Ectodermal cell (in vitro differentiated cells): ENCODE results near the gene MORC2. TPM values are rescaled to one million over a fixed set of nuclear protein-coding genes. Genes with fewer than 3 reads are reported as not detected.
A peak's percentile ranks its signal among the peaks of the same experiment; 100 is the strongest.

Source experiments
- H3K27ac ChIP-seq: 2 replicates; pipeline ENCODE4 v1.7.0; 2013; ENCODE audit warnings: mild to moderate bottlenecking, low read depth, low read length; ENCODE audit not compliant: insufficient read depth, poor library complexity, severe bottlenecking
- H3K27me3 ChIP-seq: 2 replicates; pipeline ENCODE4 v1.7.0; 2013; ENCODE audit warnings: mild to moderate bottlenecking, low read length; ENCODE audit not compliant: insufficient read depth, control insufficient read depth, poor library complexity, severe bottlenecking
- H3K36me3 ChIP-seq: one replicate; pipeline ENCODE4 v1.7.0; 2013; ENCODE audit warnings: low read length; ENCODE audit not compliant: control insufficient read depth, insufficient read depth
- H3K4me1 ChIP-seq: one replicate; pipeline ENCODE4 v1.7.0; 2013; ENCODE audit warnings: low read length; ENCODE audit not compliant: control insufficient read depth, insufficient read depth
- H3K4me3 ChIP-seq: 2 replicates; pipeline ENCODE4 v1.7.0; 2013; ENCODE audit warnings: low read depth, low read length, control low read depth; ENCODE audit not compliant: insufficient read depth
- H3K9me3 ChIP-seq: 2 replicates; pipeline ENCODE4 v1.7.0; 2013; ENCODE audit warnings: mild to moderate bottlenecking, low read length, moderate library complexity; ENCODE audit not compliant: control insufficient read depth
- WGBS, 2 experiments: methylation state at CpG; one replicate each; pipeline ENCODE4 v1.1.7; 2013; ENCODE audit warnings: missing lambda C conversion rate in 2 of 2; 5-methylcytosine and 5-hydroxymethylcytosine counted together
- polyA plus RNA-seq, 4 experiments: library from polyadenylated mRNA; stranded (reverse); fragments of 50-300 nt; gene quantifications; one replicate each; pipeline ENCODE4 v1.2.3, GENCODE V29; 2013

MORC2 gene
- polyA plus RNA-seq (2013, experiment 1 of 4) = 48.3 TPM
- polyA plus RNA-seq (2013, experiment 2 of 4) = 42.0 TPM
- 31.3 TPM for polyA plus RNA-seq (2013, experiment 3 of 4)
- 36.0 TPM for polyA plus RNA-seq (2013, experiment 4 of 4)

- Histone ChIP-seq H3K36me3 (peaks cover 39% of the 10 kb centered on the region), H3K4me1 (no peaks in the 10 kb centered on the region), H3K9me3 (peaks cover 15% of the 10 kb centered on the region), H3K27ac (peak within 1 kb of the TSS; percentile 89), H3K4me3 (peak within 1 kb of the TSS; percentile 91), H3K27me3 (no peaks in the 10 kb centered on the region)
- 17% methylated on average over 53 of the region's 53 CpGs for WGBS, 2 experiments
Measured at GRCh38 chr22:30968015-30968923, at the start of gene MORC2. MORC2 (minus strand) TSS chr22:30968774; CDS start chr22:30967889, 885 bp downstream.

GRCh38 chr22:31005535-31005934, 37.0 kb upstream of the MORC2 start:
- Histone ChIP-seq H3K27ac (no peak overlapping the region), H3K27me3 (no peaks in the 10 kb centered on the region), H3K9me3 (no peaks in the 10 kb centered on the region), H3K4me3 (no peak overlapping the region), H3K36me3 (no peaks in the 10 kb centered on the region), H3K4me1 (no peaks in the 10 kb centered on the region)

DNA sequence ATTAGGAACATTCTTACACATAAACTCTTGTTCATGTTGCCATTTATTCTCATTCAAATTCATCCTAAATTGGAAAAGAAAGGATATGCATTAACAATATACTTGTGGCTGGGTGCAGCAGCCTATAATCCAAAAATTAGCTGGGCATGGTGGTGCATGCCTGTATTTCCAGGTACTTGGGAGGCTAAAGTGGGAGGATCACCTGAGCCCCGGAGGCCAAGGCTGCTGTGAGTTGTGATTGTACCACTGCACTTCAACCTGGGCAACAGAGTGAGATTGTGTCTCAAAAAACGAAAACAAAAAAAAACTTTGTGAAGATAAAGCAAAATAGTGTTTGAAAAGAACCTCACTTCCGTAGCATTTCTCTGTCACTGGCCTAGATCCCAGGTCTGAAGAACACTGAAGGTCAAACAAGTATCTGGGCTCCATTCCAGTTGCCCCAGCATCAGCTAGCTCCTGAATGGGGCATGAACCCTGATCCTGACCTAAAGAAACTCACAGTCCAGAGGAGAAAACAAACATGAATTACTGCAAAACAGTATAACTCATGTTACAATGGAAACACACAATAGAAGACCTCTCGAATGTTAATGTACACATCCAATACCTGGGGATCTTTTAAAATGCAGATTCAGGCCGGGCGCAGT, 32.7 kb upstream of the MORC2 start:
- 89% methylated on average over 6 of the region's 6 CpGs for WGBS, 2 experiments
- no peaks in the 10 kb centered on the region for H3K4me1 ChIP-seq
- no peaks in the 10 kb centered on the region for H3K36me3 ChIP-seq
- H3K9me3 ChIP-seq = no peaks in the 10 kb centered on the region
- H3K4me3 ChIP-seq = no peak overlapping the region
- no peaks in the 10 kb centered on the region for H3K27me3 ChIP-seq
- no peak overlapping the region for H3K27ac ChIP-seq

DNA sequence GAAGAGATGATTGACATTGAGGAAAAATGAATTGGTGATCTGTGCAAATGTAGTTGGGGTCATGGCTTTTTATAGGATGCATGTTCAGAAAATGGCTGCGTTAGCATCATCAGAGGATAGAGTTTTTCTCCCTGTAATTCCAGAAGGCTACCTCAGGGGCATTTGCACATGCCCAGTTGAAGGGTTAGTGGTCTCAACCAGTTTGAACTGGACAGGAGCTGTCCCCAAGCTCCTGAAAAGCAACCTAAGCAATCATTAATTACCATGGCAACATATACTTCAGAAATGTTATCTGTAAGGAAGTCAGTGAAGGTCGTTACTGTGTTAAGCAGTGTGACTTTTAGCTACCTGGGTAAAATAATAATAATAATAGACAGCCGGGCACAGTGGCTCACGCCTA, 29.8 kb upstream of the MORC2 start:
- H3K4me3 ChIP-seq = no peak overlapping the region
- no peaks in the 10 kb centered on the region for H3K4me1 ChIP-seq
- no peak overlapping the region for H3K27ac ChIP-seq
- H3K36me3 ChIP-seq = no peaks in the 10 kb centered on the region
- H3K27me3 ChIP-seq = no peaks in the 10 kb centered on the region
- no peaks in the 10 kb centered on the region for H3K9me3 ChIP-seq
- WGBS, 2 experiments = 89 to 92% methylated on average over 4 of the region's 4 CpGs

DNA sequence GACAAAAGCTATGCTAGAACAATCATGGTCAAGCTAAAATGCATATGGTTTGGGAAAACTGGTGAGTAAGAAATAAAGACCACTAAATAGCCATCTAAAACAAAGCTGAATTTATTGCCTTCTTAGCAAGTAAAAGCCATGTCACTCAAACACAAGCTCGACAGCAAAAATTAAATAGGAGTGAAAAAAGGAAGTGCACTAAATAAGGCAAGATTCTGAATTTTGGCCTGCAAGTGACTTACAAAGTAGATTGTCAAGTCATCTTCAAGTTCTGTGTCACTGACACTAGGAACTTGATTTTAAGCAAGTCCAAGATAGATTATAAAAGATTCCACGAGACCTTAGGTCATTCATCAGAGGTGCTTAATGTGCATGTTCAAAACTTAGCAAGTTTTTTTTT, 27.9 kb upstream of the MORC2 start:
- Histone ChIP-seq H3K4me1 (no peaks in the 10 kb centered on the region), H3K4me3 (no peak overlapping the region), H3K9me3 (no peaks in the 10 kb centered on the region), H3K27me3 (no peaks in the 10 kb centered on the region), H3K27ac (no peak overlapping the region), H3K36me3 (no peaks in the 10 kb centered on the region)
- 84 to 98% methylated on average over 2 of the region's 2 CpGs for WGBS, 2 experiments

DNA sequence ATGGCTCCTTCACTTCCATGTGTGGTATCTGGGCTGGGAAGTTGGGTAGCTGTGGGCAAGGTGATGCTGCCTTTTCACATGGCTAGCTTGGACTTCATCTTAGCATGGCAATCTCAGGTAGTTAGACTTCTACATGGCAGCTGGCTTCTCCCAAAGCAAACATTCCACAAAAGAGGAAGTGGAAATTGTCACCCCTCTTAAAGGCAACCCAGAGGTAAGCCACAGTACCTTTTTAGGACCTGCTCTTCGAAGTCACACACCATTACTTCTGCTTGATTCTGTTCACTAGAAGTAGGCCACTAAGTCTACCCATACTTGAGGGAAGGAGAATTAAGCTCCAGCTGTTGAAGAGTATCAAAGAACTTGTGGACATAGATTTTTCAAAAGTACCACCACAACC, 26.4 kb upstream of the MORC2 start:
- no peaks in the 10 kb centered on the region for H3K4me1 ChIP-seq
- no peak overlapping the region for H3K27ac ChIP-seq
- H3K27me3 ChIP-seq = no peaks in the 10 kb centered on the region
- 83 to 96% methylated on average over 1 of the region's 1 CpG for WGBS, 2 experiments
- H3K9me3 ChIP-seq = peaks cover 4% of the 10 kb centered on the region
- H3K4me3 ChIP-seq = no peak overlapping the region
- no peaks in the 10 kb centered on the region for H3K36me3 ChIP-seq

- WGBS, 2 experiments = 95 to 97% methylated on average over 2 of the region's 2 CpGs
- no peak overlapping the region for H3K4me3 ChIP-seq
Measured at GRCh38 chr22:30992565-30992964, 24.0 kb upstream of the MORC2 start.

DNA sequence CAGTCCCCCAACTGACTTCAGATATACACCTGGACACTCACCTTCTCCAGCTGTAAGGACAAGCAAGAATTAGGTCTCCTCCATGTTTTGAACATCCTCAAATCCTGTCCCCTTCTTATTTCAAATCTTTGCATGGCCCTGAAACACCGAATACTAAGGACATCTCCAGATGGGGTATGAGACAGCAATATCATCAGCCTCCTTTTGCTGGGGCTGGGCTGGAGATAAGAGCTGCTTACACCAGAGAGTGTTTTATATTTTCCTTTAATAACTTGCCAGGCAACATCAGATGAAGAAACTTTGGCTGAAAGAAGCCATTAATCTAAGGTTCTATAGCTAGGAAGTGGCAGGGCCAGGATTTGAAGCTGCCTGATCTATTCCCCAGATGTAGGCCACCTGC, 22.1 kb upstream of the MORC2 start:
- Histone ChIP-seq H3K4me3 (no peak overlapping the region), H3K27me3 (no peaks in the 10 kb centered on the region), H3K9me3 (peaks cover 4% of the 10 kb centered on the region), H3K27ac (no peak overlapping the region), H3K36me3 (no peaks in the 10 kb centered on the region), H3K4me1 (no peaks in the 10 kb centered on the region)
- 90 to 91% methylated on average over 1 of the region's 1 CpG for WGBS, 2 experiments

More at GRCh38 chr22:30992565-30992964, 24.0 kb upstream of the MORC2 start:
- no peaks in the 10 kb centered on the region for H3K4me1 ChIP-seq
- H3K9me3 ChIP-seq = peaks cover 4% of the 10 kb centered on the region
- H3K27ac ChIP-seq = no peak overlapping the region
- no peaks in the 10 kb centered on the region for H3K36me3 ChIP-seq
- H3K27me3 ChIP-seq = no peaks in the 10 kb centered on the region

- no peaks in the 10 kb centered on the region for H3K4me1 ChIP-seq
- H3K27ac ChIP-seq = no peak overlapping the region
- no peak overlapping the region for H3K4me3 ChIP-seq
- H3K9me3 ChIP-seq = peaks cover 4% of the 10 kb centered on the region
- no peaks in the 10 kb centered on the region for H3K36me3 ChIP-seq
- H3K27me3 ChIP-seq = no peaks in the 10 kb centered on the region
Measured at GRCh38 chr22:30989474-30989873, 20.9 kb upstream of the MORC2 start.

DNA sequence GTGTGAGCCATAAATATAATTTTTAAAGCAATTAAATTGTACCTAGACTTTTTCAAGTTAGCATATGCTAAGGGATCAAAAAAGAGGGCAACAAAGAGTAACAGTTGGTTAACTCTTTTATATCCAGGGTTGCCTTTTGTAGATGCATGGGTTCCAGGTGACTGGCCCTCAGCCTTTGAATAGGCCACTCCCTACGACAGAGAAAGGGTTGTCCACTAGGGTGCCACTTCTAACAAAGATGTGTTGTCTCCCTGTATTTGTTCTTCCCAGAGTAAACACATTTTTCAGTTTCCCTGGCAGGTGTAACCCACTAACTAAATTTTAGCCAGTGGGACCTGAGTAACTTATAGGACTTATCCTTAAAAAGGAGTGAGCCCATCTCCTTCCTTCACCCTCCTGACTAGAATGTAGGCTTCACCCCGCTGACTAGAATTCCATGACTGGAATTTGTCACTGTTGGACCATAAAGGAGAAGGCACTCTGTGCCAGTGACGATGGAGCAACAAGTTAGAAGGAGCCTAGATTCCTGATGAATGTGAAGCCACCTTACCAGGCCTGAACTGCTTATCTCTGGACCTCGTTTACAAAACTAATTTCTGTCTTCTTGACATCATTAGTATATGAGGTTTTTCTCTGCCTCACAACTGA, 17.1 kb upstream of the MORC2 start:
- Histone ChIP-seq H3K27me3 (no peaks in the 10 kb centered on the region), H3K4me1 (no peaks in the 10 kb centered on the region), H3K9me3 (no peaks in the 10 kb centered on the region), H3K4me3 (no peak overlapping the region), H3K36me3 (no peaks in the 10 kb centered on the region), H3K27ac (no peak overlapping the region)
- WGBS, 2 experiments = 75 to 78% methylated on average over 4 of the region's 4 CpGs
